ENCODE results near the gene TMEM117.
"Not testable (repeated sequence)": the region's sequence is repeated elsewhere in the genome, so short reads cannot be mapped to it uniquely, and the experiment has no call there.

The TMEM117 gene

GRCh38 chr12:44118946-44119345, 283.1 kb downstream of the TMEM117 start:
- no peak for DNase-seq

- DNase-seq = no peak
Measured at GRCh38 chr12:44126806-44127205, 290.9 kb downstream of the TMEM117 start.

GRCh38 chr12:44127966-44128710, 292.3 kb downstream of the TMEM117 start:
- DNase-seq = no peak

GRCh38 chr12:44143175-44143574, 307.3 kb downstream of the TMEM117 start:
- DNase-seq = no peak

DNA sequence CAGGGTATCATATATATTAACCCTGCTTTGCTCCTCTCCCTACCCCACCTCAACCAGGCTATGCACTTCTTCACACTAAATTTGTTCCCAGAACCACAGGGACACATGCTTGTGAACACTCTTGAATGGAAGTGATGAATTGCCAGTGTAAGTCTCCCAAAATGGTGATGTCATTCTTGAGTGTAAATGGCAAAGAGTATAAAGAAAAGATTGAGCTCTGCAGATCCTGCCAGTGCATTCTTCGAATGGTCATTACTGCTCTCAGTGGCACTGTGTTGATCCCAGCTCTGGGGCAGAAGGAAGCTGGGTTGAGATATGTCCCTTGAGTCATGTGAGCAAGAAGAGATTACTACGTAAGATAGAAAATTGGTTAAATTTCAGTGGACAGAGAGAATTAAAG, 313.1 kb downstream of the TMEM117 start:
- DNase-seq = no peak

DNA sequence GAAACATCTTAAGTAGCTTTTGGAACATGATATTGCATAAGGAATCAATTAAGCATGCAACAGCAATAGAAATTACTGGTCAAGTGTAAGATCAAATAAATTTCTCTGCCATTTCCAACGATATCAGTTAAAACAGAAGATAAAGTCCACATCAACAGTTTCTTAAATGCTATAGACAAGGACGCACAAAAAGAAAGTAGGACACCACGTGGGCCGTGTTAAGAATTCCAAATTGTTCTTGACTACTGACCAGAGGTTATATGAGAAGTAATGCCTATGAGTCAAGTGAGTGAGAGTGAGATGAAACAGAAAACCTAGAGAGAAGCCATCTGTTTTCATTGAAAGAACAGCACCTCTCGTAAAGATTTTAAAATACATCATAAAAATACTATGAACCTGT, 318.2 kb downstream of the TMEM117 start:
- no peak for DNase-seq

DNA sequence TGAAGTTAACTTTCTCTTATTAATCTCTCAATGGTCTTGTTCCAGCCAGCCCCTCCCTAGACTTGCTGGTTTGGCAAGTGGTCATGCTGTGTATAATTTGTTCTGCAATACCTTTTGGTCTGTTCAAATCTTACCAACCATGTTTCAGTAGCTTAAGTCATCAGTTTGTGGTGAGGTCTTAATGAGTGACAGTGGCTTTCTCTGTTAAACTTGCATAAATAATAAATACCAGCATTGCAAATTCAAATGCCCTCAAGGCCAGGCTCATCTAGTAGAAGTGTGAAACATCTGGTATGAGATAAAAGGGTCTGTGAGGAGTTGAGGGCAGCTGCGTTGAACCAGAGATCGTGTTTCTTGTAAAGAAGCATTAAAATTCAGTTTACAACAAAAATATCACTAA, 319.5 kb downstream of the TMEM117 start:
- DNase-seq = no peak

DNA sequence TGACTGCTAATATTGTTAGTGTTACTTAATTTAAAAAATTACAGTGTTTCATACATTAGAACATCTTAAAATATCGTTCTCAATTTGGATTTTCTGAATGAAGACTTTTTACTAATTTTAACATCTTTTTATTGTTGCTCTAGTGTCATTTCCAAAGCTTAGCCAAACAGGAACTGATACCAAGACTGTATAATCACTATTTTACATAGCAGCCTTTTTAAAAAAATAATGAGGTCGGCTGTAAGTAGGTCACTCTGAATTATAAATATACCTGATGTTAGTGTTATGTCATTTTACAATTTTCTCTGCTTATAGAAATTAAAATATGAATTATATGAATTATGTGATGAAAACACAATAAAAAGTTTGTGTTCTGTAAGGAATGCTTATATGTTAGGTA, 321.5 kb downstream of the TMEM117 start:
- no peak for DNase-seq

- DNase-seq = no peak
Measured at GRCh38 chr12:44158746-44159145, 322.9 kb downstream of the TMEM117 start.

- no peak for DNase-seq
Measured at GRCh38 chr12:44159216-44159615, 323.3 kb downstream of the TMEM117 start.

DNA sequence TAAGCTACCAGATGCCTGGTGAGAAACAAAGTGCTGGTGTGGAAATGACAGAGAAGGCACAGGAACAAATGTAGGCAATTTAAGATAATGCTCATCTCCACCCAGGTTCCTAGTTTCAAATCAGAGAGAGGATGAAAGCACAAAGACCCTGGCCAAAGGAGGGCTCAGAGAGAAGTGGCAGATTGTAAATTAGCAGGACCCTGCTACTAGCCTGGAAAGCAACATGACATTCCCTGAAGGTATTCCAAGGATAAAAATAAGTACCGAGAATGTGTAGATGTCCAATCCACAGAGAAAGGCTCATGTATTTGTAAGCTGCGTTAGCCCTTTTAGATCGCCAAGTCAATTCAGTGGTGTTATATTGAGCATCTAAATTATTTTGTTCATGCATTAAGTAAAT, 324.0 kb downstream of the TMEM117 start:
- DNase-seq = no peak

DNA sequence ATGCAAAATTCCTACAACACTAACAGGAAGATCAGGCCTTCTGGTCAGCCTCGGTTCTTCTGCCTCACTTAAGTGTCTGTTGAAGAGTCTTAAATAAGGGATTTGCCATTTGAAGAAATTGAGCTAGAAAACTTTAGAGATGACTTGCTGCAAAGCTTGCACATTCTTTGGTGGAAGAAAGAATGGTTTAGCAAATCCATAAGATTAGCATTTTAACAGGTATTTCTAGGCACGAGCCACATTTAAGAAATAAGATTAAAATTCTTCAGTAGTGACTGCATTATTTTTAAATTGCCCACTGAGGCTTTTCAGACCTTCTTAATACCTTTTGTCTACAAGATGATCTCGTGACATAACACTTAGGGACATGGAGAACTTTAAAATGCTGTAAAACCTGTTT, 327.1 kb downstream of the TMEM117 start:
- DNase-seq = no peak

GRCh38 chr12:44174053-44174452, 338.2 kb downstream of the TMEM117 start:
- DNase-seq = no peak

DNA sequence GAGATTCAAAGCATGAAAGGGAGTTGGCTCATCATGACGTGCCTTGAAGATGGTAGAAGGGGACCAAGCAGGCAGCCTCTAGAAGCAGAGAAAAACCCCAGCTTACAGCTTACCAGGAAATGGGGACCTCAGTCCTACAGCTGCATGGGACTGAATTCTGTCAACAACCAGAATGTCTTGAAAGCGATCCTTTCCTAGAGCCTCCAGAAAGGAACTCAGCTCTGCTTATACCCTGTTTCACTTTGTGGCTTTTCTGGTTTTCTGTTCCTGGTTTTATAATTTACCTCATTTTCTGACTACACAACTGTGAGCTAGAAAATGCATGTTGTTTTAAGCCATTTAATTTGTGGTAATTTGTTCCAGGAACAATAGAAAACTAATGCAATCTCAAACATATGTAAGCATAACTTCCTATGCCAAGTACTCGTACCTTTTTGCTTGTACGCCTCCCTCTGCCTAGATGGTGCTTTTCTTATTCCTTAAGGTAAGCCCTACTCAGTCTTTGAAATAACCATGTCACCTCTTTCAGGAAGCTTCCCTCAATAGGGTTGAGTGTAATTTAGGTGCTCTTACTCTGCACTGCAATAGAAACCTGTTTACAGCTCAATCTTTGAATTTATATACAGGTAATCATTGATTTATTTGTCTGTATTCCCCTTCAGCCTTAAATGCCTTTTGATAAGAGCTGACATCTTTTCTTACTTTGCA, 348.8 kb downstream of the TMEM117 start:
- DNase-seq = no peak

- no peak for DNase-seq
Measured at GRCh38 chr12:44193281-44193680, 357.4 kb downstream of the TMEM117 start.

DNA sequence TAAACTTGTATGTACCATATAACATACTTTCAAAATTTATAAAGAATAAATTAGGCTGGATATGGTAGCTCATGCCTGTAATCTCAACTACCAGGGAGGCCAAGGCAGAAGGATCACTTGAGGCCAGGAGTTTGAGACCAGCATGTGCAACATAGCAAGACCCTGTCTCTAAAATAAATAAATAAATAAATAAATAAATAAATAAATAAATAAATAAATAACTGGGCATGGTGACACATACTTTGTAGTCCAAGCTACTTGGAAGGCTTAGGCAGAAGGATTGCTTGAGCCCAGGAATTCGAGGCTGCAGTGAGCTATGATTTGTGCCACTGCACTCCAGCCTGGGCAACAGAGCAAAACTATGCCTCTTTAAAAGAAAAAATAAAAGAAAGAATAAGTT, 359.8 kb downstream of the TMEM117 start:
- DNase-seq = not testable (repeated sequence)

- no peak for DNase-seq
Measured at GRCh38 chr12:44206045-44206444, 370.2 kb downstream of the TMEM117 start.

DNA sequence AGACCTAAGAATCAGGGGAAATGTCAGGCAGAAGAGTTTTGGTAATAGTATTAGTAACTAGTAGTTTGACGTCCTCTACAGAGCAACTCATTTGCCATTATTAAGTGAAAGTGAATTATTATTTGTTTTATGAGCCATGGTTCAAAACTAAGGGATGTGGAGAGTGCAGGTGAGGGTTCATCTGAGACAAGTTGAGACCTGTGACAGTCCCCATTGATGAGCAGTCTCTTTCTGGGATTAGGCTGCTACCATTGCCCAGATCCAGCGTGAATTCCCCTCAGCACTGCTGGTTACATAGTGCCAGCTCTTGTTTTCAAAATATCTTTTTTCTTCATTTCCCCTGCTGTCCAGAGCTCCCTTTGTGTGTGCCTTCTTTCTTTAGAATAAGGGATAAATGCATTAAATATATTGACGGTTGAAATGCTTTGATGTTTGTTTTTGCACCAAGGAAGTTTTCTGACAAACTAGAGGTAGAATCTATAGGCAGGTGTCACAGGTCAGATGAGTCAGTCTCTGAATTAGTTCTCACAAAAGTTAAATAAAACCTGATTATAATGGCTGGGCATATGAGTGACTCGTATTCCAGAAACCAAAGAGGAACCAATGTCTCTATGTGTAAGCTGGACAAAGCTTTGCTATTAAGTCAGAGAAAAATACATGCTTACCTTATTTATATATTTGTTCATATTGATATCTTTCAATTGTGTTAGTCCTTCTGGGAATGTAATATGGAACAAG, 381.4 kb downstream of the TMEM117 start:
- DNase-seq = no peak

GRCh38 chr12:44223736-44224135, 387.9 kb downstream of the TMEM117 start:
- no peak for DNase-seq

- DNase-seq = no peak
Measured at GRCh38 chr12:44224399-44225148, 388.7 kb downstream of the TMEM117 start.

DNA sequence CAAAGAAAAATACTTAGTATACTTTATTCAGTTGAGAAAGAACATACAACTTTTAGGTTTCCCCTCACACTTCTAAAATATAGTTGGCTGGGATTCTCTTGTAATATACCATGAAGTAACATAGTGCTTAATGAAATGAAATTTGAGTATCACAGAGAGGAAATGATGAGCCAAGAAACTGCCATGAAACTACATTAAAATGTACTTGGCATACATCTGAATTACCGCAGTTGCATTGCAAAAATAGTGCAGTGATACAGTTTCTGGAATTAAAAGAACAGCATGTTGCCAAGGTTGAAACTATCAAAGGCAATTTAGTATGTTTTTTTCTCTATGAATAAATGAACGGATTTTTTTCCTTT, 389.2 kb downstream of the TMEM117 start:
- DNase-seq = no peak

DNA sequence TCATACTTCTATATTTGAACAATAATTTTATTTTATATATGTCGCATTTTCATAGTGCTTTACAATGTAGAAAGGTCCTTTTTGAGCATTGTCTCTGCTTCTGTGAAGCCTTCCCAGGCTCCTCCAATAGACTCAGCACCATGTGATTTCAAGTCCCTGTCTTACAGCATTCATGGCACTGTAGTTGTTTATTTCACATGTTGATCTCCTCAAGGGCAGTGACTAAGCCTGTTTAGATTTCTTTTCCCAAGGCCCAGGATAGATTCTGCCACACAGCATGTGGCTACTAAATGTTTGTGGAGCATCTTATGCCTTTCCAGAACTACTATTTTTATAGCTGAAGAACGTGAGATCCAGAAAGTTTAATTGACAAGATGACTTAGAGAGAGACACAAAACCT, 391.7 kb downstream of the TMEM117 start:
- no peak for DNase-seq

GRCh38 chr12:44229846-44230245, 394.0 kb downstream of the TMEM117 start:
- DNase-seq = no peak

Data from NCI-H1930 (cell line).